ENCODE results near the gene NKX2-3.

The NKX2-3 gene

DNA sequence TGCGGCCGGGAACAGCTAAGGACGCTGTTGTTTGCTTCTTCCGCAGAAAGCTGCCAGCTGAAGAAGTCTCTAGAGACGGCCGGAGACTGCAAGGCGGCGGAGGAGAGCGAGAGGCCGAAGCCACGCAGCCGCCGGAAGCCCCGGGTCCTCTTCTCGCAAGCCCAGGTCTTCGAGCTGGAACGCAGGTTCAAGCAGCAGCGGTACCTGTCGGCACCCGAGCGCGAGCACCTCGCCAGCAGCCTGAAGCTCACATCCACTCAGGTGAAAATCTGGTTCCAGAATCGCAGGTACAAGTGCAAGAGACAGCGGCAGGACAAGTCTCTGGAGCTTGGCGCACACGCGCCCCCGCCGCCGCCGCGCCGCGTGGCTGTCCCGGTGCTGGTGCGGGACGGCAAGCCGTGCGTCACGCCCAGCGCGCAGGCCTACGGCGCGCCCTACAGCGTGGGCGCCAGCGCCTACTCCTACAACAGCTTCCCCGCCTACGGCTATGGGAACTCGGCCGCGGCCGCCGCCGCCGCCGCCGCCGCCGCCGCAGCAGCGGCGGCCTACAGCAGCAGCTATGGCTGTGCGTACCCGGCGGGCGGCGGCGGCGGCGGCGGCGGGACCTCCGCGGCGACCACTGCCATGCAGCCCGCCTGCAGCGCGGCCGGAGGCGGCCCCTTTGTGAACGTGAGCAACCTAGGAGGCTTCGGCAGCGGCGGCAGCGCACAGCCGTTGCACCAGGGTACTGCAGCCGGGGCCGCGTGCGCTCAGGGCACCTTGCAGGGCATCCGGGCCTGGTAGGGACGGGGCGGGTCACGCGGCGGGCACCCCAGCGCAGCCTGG is 2.4 kb downstream of the NKX2-3 start:
- no peaks in the 10 kb centered on the region for H3K9me3 ChIP-seq (ENCODE audit: control insufficient read depth in 2 of 2, low read length in 2 of 2)
- no peak overlapping the region for H3K9ac ChIP-seq (ENCODE audit: low read length in 2 of 2)
- H3K27me3 ChIP-seq (ENCODE audit: control insufficient read depth in 1 of 2, insufficient read depth in 2 of 2, low read length in 2 of 2) = peaks cover 86 to 97% of the 10 kb centered on the region in 2 donors
- no peaks in the 10 kb centered on the region for H3K36me3 ChIP-seq (ENCODE audit: control insufficient read depth in 2 of 2, insufficient read depth in 2 of 2, low read length in 2 of 2)
- H3K27ac ChIP-seq (ENCODE audit: low read length) = no peak overlapping the region
- peaks cover 42% of the 10 kb centered on the region for H3K4me1 ChIP-seq (ENCODE audit: control insufficient read depth, insufficient read depth, low read length)
- H3K4me3 ChIP-seq (ENCODE audit: low read length in 2 of 2) = peak overlapping the region; percentile 35 to 66

DNA sequence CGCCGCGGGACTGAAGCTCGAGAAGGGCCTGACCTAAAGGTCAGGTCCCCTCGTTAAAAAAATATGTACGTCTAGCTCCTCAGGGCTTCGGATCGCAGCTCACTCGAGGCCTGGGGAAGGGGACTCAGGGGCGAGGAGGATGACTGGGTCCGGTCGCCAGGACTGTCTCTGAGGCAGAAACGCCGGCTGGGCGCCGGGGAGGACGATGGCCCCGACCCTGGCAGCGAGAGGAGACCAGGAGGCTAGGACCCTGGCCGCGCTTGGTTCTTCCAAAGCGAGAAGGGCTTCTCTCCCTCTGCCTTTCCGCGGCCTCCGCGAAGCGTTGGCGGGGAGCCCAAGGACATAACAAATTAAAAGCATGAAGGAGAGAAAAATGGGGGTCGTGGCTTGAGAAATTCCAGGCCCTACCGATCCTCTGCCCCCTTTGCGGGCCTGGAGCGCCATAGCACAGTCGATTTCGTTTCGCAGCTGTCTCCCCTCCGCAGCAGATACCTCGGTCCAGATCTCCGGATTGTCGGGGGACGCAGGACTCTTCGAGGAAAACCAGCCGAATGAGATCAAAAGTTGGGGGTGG is 3.1 kb downstream of the NKX2-3 start:
- H3K4me1 ChIP-seq (ENCODE audit: control insufficient read depth, insufficient read depth, low read length) = peaks cover 43% of the 10 kb centered on the region
- no peak overlapping the region for H3K9ac ChIP-seq (ENCODE audit: low read length in 2 of 2)
- no peaks in the 10 kb centered on the region for H3K9me3 ChIP-seq (ENCODE audit: control insufficient read depth in 2 of 2, low read length in 2 of 2)
- peaks cover 81 to 96% of the 10 kb centered on the region in 2 donors for H3K27me3 ChIP-seq (ENCODE audit: control insufficient read depth in 1 of 2, insufficient read depth in 2 of 2, low read length in 2 of 2)
- H3K36me3 ChIP-seq (ENCODE audit: control insufficient read depth in 2 of 2, insufficient read depth in 2 of 2, low read length in 2 of 2) = no peaks in the 10 kb centered on the region
- H3K27ac ChIP-seq (ENCODE audit: low read length) = no peak overlapping the region
- peak overlapping the region; percentile 35 for H3K4me3 ChIP-seq (ENCODE audit: low read length in 2 of 2)

DNA sequence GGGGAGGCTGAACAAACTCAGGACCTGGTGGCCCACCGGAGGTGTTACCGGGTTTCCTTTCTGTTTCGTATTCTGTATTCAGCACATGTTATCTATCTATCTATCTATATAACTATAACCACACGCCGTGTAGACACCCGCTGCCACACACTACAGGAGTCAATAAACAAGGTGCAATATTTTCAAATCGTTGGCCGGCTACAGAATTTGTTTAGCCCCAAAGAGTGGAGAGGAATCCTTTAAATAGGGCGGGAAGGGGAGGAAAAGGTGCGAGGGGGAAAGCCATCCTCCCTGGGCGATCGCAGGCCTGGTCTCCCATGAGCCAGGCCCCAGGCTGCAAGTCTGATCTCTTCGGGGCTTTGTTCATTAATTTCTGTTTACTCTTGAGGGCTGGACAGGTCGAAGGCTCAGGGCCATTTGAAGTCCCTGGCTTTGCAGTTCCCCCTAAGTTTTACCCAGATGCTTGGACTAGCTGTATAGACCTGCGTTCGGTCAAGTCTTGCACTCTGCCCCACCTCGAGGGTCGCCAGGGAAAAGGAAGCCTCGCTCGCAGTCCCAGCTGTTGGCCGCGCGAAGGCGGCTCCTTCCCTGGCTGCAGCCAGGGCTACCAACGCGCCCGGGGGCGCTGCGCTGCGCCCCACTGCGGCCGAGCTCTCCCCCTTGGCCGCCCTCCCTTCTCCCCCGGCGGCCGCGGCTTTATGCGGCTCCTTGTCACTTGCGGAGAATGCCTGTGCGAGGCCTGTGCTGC is 3.8 kb downstream of the NKX2-3 start:
- no peak overlapping the region for H3K9ac ChIP-seq (ENCODE audit: low read length in 2 of 2)
- H3K27ac ChIP-seq (ENCODE audit: low read length) = no peak overlapping the region
- peaks cover 80 to 96% of the 10 kb centered on the region in 2 donors for H3K27me3 ChIP-seq (ENCODE audit: control insufficient read depth in 1 of 2, insufficient read depth in 2 of 2, low read length in 2 of 2)
- no peaks in the 10 kb centered on the region for H3K36me3 ChIP-seq (ENCODE audit: control insufficient read depth in 2 of 2, insufficient read depth in 2 of 2, low read length in 2 of 2)
- no peaks in the 10 kb centered on the region for H3K9me3 ChIP-seq (ENCODE audit: control insufficient read depth in 2 of 2, low read length in 2 of 2)
- peak overlapping the region in 1 of 2 donors; percentile 58 for H3K4me3 ChIP-seq (ENCODE audit: low read length in 2 of 2)
- peaks cover 40% of the 10 kb centered on the region for H3K4me1 ChIP-seq (ENCODE audit: control insufficient read depth, insufficient read depth, low read length)

DNA sequence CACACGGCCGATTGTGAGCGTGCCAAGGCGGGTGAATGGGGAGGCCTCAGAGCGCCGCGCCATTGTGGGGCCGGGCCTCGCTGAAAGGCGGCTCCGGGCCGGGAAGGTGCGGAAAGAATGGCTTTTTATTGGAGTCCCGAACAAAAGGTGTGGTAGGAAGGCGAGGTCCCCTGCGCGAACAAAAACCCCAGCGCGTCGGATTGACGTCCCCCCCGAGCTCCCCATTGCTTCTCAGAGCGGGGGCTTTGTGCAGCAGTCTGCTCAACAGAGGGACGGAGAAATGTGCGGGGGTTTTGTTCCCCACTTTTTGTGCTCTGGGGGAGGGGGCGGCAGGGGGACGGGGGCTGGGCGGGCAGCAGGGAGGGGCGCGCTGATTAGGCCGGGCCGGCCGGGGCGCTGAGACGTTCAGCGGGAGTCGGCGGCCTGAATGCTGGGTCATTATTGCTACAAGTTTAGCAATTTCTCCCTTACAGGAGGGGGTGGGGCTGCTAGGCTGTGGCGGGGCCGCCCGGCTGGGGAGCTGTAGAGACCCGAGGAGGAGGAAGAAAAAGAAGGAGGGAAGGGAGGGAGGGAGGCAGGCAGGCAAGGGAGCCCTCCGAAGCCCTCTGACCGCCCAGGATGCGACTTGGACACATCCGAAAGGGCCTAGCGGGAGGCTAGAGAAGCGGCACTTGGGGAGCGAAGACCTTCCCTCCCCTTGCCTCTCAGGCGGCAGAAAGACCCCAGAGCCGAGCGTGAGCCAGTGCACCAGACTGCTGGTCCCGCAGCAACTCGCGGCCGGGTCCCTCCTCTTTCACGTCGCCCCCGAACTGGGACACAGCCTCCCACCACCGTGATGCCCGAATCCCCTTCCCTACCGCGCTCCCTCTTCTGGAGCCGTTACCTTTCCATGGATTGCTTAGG is 4.6 kb downstream of the NKX2-3 start:
- Histone ChIP-seq H3K27me3 (ENCODE audit: control insufficient read depth in 1 of 2, insufficient read depth in 2 of 2, low read length in 2 of 2) (peaks cover 75 to 90% of the 10 kb centered on the region in 2 donors), H3K9ac (ENCODE audit: low read length in 2 of 2) (no peak overlapping the region), H3K4me3 (ENCODE audit: low read length in 2 of 2) (peak overlapping the region in 1 of 2 donors; percentile 58), H3K4me1 (ENCODE audit: control insufficient read depth, insufficient read depth, low read length) (peaks cover 39% of the 10 kb centered on the region), H3K27ac (ENCODE audit: low read length) (no peak overlapping the region), H3K36me3 (ENCODE audit: control insufficient read depth in 2 of 2, insufficient read depth in 2 of 2, low read length in 2 of 2) (no peaks in the 10 kb centered on the region), H3K9me3 (ENCODE audit: control insufficient read depth in 2 of 2, low read length in 2 of 2) (no peaks in the 10 kb centered on the region)

DNA sequence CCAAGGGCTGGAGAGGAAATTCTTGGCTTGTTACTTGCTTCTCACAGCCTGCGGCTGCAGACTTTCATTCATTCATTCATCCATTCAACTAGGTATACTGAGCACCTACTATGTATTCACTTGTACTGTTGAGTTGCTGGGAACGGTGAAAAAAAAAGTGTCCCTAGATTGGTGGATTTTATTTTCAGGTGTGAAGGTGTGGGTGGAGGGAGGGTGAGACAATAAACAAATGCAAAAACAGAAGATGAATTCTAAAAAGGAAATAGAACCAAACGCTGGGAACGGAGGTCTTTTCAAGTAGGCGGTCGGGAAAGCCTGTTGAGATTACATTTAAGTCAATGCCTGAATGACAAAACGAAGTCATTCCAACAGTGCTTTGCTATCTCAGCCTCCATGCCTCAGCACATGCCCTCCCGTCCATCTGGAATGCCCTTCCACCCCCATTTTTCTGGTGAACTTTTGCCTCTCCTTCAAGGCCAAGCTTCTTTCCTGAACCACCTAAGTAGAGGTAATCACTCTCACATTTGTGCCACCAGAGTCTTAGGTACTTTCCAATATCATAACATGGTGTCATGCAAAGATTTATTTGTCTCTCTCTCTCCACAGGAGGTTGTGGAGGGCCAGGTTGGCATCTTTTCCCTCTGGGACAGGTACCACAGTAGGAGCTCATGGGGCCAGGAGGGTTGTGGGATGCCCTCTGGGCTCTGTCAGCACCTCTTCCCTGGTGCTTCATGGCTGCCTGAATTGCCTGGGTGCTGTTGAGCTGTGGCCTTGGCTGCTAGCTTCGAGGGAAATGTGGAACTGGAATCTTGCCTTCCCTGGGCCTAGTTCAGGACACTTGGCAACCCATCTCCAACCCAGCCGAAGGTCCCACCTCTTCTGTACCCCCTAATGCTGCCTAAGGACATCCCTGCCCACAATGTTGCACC is 5.5 kb downstream of the NKX2-3 start:
- Histone ChIP-seq H3K36me3 (ENCODE audit: control insufficient read depth in 2 of 2, insufficient read depth in 2 of 2, low read length in 2 of 2) (no peaks in the 10 kb centered on the region), H3K9me3 (ENCODE audit: control insufficient read depth in 2 of 2, low read length in 2 of 2) (no peaks in the 10 kb centered on the region), H3K27me3 (ENCODE audit: control insufficient read depth in 1 of 2, insufficient read depth in 2 of 2, low read length in 2 of 2) (peaks cover 74 to 86% of the 10 kb centered on the region in 2 donors), H3K4me3 (ENCODE audit: low read length in 2 of 2) (no peak overlapping the region), H3K4me1 (ENCODE audit: control insufficient read depth, insufficient read depth, low read length) (peaks cover 31% of the 10 kb centered on the region), H3K27ac (ENCODE audit: low read length) (no peak overlapping the region), H3K9ac (ENCODE audit: low read length in 2 of 2) (no peak overlapping the region)

DNA sequence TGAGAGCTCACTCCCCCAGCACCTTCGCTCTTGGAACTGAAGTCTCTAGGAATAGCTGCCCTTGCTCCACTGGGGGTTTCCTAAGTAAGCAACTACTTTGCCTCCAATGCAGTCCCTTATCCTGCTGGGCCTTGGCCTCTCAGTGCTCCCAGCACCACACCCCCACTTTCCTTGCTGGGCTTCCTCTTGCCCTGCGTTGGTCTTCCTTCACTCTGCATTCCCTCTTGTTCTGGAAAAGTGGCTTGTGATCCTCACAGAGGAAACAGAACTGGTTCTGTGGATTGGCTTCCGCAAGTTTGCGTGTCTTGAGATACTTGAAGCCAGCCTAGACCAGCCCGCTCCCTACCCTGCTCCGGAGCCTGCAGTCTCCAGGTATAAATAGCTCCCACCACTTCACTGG is 6.4 kb downstream of the NKX2-3 start:
- Histone ChIP-seq H3K36me3 (ENCODE audit: control insufficient read depth in 2 of 2, insufficient read depth in 2 of 2, low read length in 2 of 2) (no peaks in the 10 kb centered on the region), H3K9ac (ENCODE audit: low read length in 2 of 2) (no peak overlapping the region), H3K4me1 (ENCODE audit: control insufficient read depth, insufficient read depth, low read length) (peaks cover 30% of the 10 kb centered on the region), H3K9me3 (ENCODE audit: control insufficient read depth in 2 of 2, low read length in 2 of 2) (no peaks in the 10 kb centered on the region), H3K4me3 (ENCODE audit: low read length in 2 of 2) (no peak overlapping the region), H3K27ac (ENCODE audit: low read length) (no peak overlapping the region), H3K27me3 (ENCODE audit: control insufficient read depth in 1 of 2, insufficient read depth in 2 of 2, low read length in 2 of 2) (peaks cover 68 to 80% of the 10 kb centered on the region in 2 donors)

- Histone ChIP-seq H3K9me3 (ENCODE audit: control insufficient read depth in 2 of 2, low read length in 2 of 2) (no peaks in the 10 kb centered on the region), H3K4me1 (ENCODE audit: control insufficient read depth, insufficient read depth, low read length) (peaks cover 24% of the 10 kb centered on the region), H3K27ac (ENCODE audit: low read length) (no peak overlapping the region), H3K4me3 (ENCODE audit: low read length in 2 of 2) (no peak overlapping the region), H3K27me3 (ENCODE audit: control insufficient read depth in 1 of 2, insufficient read depth in 2 of 2, low read length in 2 of 2) (peaks cover 61 to 78% of the 10 kb centered on the region in 2 donors), H3K9ac (ENCODE audit: low read length in 2 of 2) (no peak overlapping the region), H3K36me3 (ENCODE audit: control insufficient read depth in 2 of 2, insufficient read depth in 2 of 2, low read length in 2 of 2) (no peaks in the 10 kb centered on the region)
These were observed 7.1 kb downstream of the NKX2-3 start for GRCh38 chr10:99539820-99540219.

DNA sequence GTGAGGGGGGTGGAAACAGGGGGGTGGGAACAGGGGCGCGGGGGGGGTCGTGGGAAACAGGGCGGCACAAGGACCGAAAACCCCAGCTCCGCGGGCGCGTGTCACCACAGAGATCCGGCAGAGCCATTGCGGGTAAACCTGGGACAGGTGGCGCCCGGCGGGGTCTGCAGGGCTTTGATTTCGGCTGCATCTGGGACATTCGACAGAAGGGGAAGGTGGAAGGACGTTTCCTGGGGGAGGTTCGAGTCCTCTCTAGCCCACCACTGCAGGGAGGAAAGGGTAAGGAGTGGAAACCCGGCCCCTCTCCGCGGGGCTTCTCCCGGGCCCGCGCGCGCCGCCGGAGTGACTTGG is 7.5 kb downstream of the NKX2-3 start:
- no peak overlapping the region for H3K27ac ChIP-seq (ENCODE audit: low read length)
- H3K4me1 ChIP-seq (ENCODE audit: control insufficient read depth, insufficient read depth, low read length) = peaks cover 20% of the 10 kb centered on the region
- peaks cover 59 to 74% of the 10 kb centered on the region in 2 donors for H3K27me3 ChIP-seq (ENCODE audit: control insufficient read depth in 1 of 2, insufficient read depth in 2 of 2, low read length in 2 of 2)
- no peaks in the 10 kb centered on the region for H3K9me3 ChIP-seq (ENCODE audit: control insufficient read depth in 2 of 2, low read length in 2 of 2)
- no peak overlapping the region for H3K9ac ChIP-seq (ENCODE audit: low read length in 2 of 2)
- no peaks in the 10 kb centered on the region for H3K36me3 ChIP-seq (ENCODE audit: control insufficient read depth in 2 of 2, insufficient read depth in 2 of 2, low read length in 2 of 2)
- H3K4me3 ChIP-seq (ENCODE audit: low read length in 2 of 2) = no peak overlapping the region

DNA sequence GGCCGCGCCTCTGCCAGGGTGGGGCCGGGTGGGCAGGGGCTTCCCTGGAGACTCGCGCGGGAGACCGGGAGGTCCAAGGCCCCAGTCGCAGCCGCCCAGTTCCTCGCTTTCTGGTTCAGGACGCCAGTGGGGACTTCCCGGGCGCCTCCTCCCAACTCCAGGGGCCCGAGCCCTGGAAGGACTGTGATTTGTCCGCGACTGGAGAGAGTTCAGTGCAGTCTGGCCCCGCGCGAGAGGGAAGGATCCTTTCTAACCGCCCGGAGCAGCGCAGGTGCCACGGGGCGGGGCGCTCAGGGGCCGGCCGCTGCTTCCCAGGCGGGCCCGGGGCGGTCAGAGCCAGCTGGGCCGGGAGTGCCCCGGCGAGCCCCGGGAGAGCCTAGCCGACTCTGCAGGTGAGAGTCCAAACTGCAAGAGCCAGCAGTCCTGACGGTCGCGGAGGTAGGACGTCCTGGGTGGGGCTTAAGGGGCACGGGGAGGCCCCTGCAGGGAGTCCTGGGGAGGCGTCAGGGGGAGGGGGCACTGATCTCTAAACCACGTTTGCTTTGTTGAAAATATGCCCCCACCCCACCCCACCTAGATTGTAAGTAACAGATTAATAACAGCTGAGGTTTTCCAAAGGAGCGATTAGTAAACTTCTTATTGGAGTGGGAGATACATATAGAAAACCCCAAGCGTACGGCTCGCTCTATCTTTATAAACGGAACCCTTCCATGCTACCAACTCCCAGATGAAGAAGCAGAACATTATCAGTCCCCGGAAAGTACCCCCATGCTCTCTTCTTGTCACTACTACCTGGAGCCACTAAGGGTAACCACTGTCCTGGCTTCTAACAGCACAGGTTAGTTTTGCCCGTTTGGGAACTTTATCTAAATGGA is 8.2 kb downstream of the NKX2-3 start:
- peaks cover 16% of the 10 kb centered on the region for H3K4me1 ChIP-seq (ENCODE audit: control insufficient read depth, insufficient read depth, low read length)
- no peak overlapping the region for H3K9ac ChIP-seq (ENCODE audit: low read length in 2 of 2)
- no peak overlapping the region for H3K27ac ChIP-seq (ENCODE audit: low read length)
- peak overlapping the region in 1 of 2 donors; percentile 29 for H3K4me3 ChIP-seq (ENCODE audit: low read length in 2 of 2)
- no peaks in the 10 kb centered on the region for H3K36me3 ChIP-seq (ENCODE audit: control insufficient read depth in 2 of 2, insufficient read depth in 2 of 2, low read length in 2 of 2)
- H3K27me3 ChIP-seq (ENCODE audit: control insufficient read depth in 1 of 2, insufficient read depth in 2 of 2, low read length in 2 of 2) = peaks cover 56 to 68% of the 10 kb centered on the region in 2 donors
- H3K9me3 ChIP-seq (ENCODE audit: control insufficient read depth in 2 of 2, low read length in 2 of 2) = no peaks in the 10 kb centered on the region

All from stomach smooth muscle (tissue), 2 donors.